Glutamatergic neuron (in vitro differentiated cells): ENCODE measurements around the gene C5orf24. TPM values are rescaled to one million over a fixed set of nuclear protein-coding genes. Genes with fewer than 3 reads are reported as not detected.

Experiments
- DNase-seq: peaks from one replicate; pipeline ENCODE4 v3.0.0; 2022
- H3K27ac Mint-ChIP-seq: one replicate; pipeline ENCODE4 v1.8.0; 2020; ENCODE audit warnings: mild to moderate bottlenecking, mixed read lengths, inconsistent platforms; ENCODE audit not compliant: unreplicated experiment
- H3K27me3 Mint-ChIP-seq: one replicate; pipeline ENCODE4 v1.8.0; 2020; ENCODE audit warnings: mild to moderate bottlenecking, moderate library complexity, mixed read lengths, inconsistent platforms; ENCODE audit not compliant: unreplicated experiment
- H3K36me3 Mint-ChIP-seq: one replicate; pipeline ENCODE4 v1.8.0; 2020; ENCODE audit warnings: mild to moderate bottlenecking, mixed read lengths, inconsistent platforms; ENCODE audit not compliant: unreplicated experiment
- H3K4me1 Mint-ChIP-seq: one replicate; pipeline ENCODE4 v1.8.0; 2020; ENCODE audit warnings: mild to moderate bottlenecking, low read depth, mixed read lengths, inconsistent platforms; ENCODE audit not compliant: unreplicated experiment
- H3K4me3 Mint-ChIP-seq: one replicate; pipeline ENCODE4 v1.8.0; 2020; ENCODE audit warnings: mild to moderate bottlenecking, mixed read lengths, inconsistent platforms; ENCODE audit not compliant: unreplicated experiment
- H3K9me3 Mint-ChIP-seq: one replicate; pipeline ENCODE4 v1.8.0; 2020; ENCODE audit warnings: mild to moderate bottlenecking, moderate library complexity, mixed read lengths, inconsistent platforms; ENCODE audit not compliant: unreplicated experiment
- CTCF ChIP-seq: fragments of 200-600 bp; sonication (generic); IDR thresholded peaks from one replicate; pipeline ENCODE4 v1.5.0; 2021; ENCODE audit not compliant: partially characterized antibody, unreplicated experiment
- total RNA-seq: library from RNA; stranded (reverse); fragmentation: NEBNext Ultra II Directional; extraction: Animal tissue kit (Norgen Biotek cat#: 25700); gene quantifications from one replicate; pipeline ENCODE4 v1.2.1, GENCODE V29; 2021; ENCODE audit not compliant: unreplicated experiment

The C5orf24 gene
- total RNA-seq, 1 donor from 2014 or later, result 43.2 TPM

DNA sequence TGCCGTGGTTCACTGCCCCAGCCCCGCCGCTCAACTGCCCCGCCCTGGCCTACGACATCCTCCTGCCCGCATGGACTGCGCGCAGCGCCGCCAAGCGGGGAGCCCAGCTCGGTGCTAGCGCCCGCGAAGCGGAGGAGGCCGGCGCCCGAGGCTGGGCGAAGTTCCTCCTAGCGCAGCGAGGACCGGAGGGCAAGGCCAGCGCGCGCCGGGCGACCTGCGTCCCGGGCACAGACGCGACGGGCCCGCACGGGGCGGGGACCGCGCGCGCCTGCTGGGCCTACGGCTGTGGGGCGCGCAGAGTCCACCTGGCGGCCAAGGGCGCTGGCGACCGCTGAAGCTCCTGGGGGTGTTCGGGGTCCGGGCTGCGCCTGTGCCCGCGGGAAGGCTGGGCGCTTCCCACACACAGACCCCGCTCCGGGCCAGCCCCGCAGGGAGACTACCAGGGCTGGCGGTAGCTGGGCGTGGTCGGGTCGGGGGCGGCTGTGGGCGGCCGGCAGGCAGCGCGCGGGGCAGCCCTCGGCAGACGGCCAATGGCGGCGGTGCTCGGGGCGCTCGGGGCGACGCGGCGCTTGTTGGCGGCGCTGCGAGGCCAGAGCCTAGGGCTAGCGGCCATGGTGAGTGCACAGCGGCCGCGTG, 59.0 kb downstream of the C5orf24 start, which contains the start of gene PCBD2:
TSS of gene PCBD2 (plus strand) at position 522 of the 636 bp plus-strand sequence. CDS start at position 531, 9 bp downstream.
- H3K4me1 Mint-ChIP-seq, result peaks cover 5% of the 10 kb centered on the region

GRCh38 chr5:134905246-134905996, 59.7 kb downstream of the C5orf24 start:
- Mint-ChIP-seq H3K4me3 (peak overlapping the region; percentile 91), H3K4me1 (peaks cover 5% of the 10 kb centered on the region), H3K9me3 (peaks cover 7% of the 10 kb centered on the region), H3K27me3 (peaks cover 8% of the 10 kb centered on the region), H3K27ac (peak overlapping the region; percentile 88), H3K36me3 (no peaks in the 10 kb centered on the region)
- TF ChIP-seq CTCF, result peak; percentile 86
- DNase-seq, result no peak

More for the DNA sequence above, 59.0 kb downstream of the C5orf24 start, which contains the start of gene PCBD2:
- peak; percentile 86 for TF ChIP-seq CTCF
- Mint-ChIP-seq H3K27ac (peak within 1 kb of the TSS; percentile 98), H3K27me3 (peaks cover 8% of the 10 kb centered on the region), H3K4me3 (peak within 1 kb of the TSS; percentile 91), H3K9me3 (peaks cover 7% of the 10 kb centered on the region), H3K36me3 (no peaks in the 10 kb centered on the region)
- peak; percentile 96 for DNase-seq

DNA sequence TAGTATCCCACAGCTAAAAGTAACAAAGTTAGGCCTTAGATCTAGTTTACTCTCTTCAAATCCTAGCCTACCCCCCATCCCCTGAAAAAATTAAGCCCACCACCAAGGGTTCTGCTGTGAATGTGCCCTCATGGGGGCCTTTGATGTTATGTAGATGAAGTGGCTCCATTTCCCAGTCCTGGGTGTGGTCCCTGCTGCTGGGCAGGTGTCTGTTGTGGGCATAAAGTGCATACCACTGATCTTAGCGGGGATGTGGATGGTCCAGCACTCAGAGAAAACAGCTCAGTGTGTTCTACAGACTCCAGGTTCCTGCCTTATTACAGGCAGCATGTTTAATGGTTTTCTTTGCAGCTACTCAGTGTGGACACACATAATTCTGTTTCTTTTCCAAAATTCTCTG, 61.0 kb downstream of the C5orf24 start:
- peaks cover 5% of the 10 kb centered on the region for H3K4me1 Mint-ChIP-seq
- peak overlapping the region; percentile 25 for H3K4me3 Mint-ChIP-seq
- H3K27me3 Mint-ChIP-seq, result peaks cover 8% of the 10 kb centered on the region
- H3K9me3 Mint-ChIP-seq, result peaks cover 7% of the 10 kb centered on the region
- H3K27ac Mint-ChIP-seq, result no peak overlapping the region
- no peak for TF ChIP-seq CTCF
- DNase-seq, result no peak
- H3K36me3 Mint-ChIP-seq, result no peaks in the 10 kb centered on the region

Other genes starting within 250 kb of the C5orf24 start
- 34.9 TPM for gene SAR1B, start 213.1 kb upstream of the C5orf24 start, total RNA-seq
- 23.8 TPM for gene SEC24A, start 197.2 kb upstream of the C5orf24 start, total RNA-seq
- 41.4 TPM for gene CAMLG, start 107.4 kb upstream of the C5orf24 start, total RNA-seq
- 53.3 TPM for gene DDX46, start 87.2 kb upstream of the C5orf24 start, total RNA-seq
- 57.5 TPM for gene TXNDC15, start 28.4 kb downstream of the C5orf24 start, total RNA-seq
- gene PCBD2, start 59.2 kb downstream of the C5orf24 start, total RNA-seq, result 9.9 TPM
- 0.54 TPM for gene CATSPER3, start 121.9 kb downstream of the C5orf24 start, total RNA-seq
- gene PITX1, start 188.3 kb downstream of the C5orf24 start, total RNA-seq, result 0.76 TPM